HEK293 (cell line): ENCODE results near the gene BOC.

Source experiments
- CTCF ChIA-PET: fragments of 350-600 bp; formaldehyde crosslinking; extraction: SDS; loops from one replicate; lab custom pipeline; 2021; ENCODE audit warnings: antibody characterized with exemption; lab: Yijun Ruan, JAX
- POLR2A ChIA-PET: fragments of 300-600 bp; formaldehyde crosslinking; extraction: SDS; loops from one replicate; lab custom pipeline; 2020; ENCODE audit warnings: antibody characterized with exemption, inconsistent platforms; lab: Yijun Ruan, JAX
- H3K27ac ChIP-seq: fragments of 200-500 bp; sonication (Bioruptor generic); 2 replicates; pipeline ENCODE4 v1.5.1; 2014; ENCODE audit warnings: low read depth, low read length, control low read depth, inconsistent platforms; ENCODE audit errors: extremely low read depth
- H3K36me3 ChIP-seq, 2 experiments: fragments of 200-500 bp in 1 of 2; sonication (Bioruptor generic) in 1 of 2; 1 replicate in 1 of 2; 2 replicates in 1 of 2; pipeline ENCODE4 v1.5.1; 2014 to 2017; ENCODE audit warnings: inconsistent platforms in 2 of 2, low read length in 2 of 2; ENCODE audit not compliant: control insufficient read depth in 2 of 2, insufficient read depth in 1 of 2
- H3K4me1 ChIP-seq: fragments of 200-500 bp; sonication (Bioruptor generic); 2 replicates; pipeline ENCODE4 v1.5.1; 2014; ENCODE audit warnings: mild to moderate bottlenecking, low read length, inconsistent platforms; ENCODE audit not compliant: control insufficient read depth, insufficient read depth
- H3K4me3 ChIP-seq: 2 replicates; pipeline ENCODE4 v1.5.1; 2011; ENCODE audit warnings: low read depth, mild to moderate bottlenecking, control low read depth, low read length, moderate library complexity
- H3K9me3 ChIP-seq: fragments of 200-500 bp; sonication (Bioruptor generic); 2 replicates; pipeline ENCODE4 v1.5.1; 2014; ENCODE audit warnings: low read depth, low read length, inconsistent platforms; ENCODE audit not compliant: control insufficient read depth, insufficient read depth
- GLIS1 ChIP-seq: fragments of 450-650 bp; formaldehyde crosslinking; IDR thresholded peaks from 2 replicates; pipeline ENCODE4 v1.5.1; 2016; ENCODE audit warnings: missing biosample characterization, missing genetic modification characterization
- HOXC10 ChIP-seq: sonication (generic); formaldehyde crosslinking; IDR thresholded peaks from 2 replicates; pipeline ENCODE4 v1.8.1; 2023; ENCODE audit warnings: mild to moderate bottlenecking, missing genetic modification reagents
- MEIS1 ChIP-seq: sonication (generic); formaldehyde crosslinking; IDR thresholded peaks from 2 replicates; pipeline ENCODE4 v1.8.1; 2022; ENCODE audit warnings: missing genetic modification reagents, mild to moderate bottlenecking, borderline replicate concordance
- MZF1 ChIP-seq: fragments of 450-650 bp; formaldehyde crosslinking; IDR thresholded peaks from 2 replicates; pipeline ENCODE4 v1.5.1; 2017; ENCODE audit warnings: missing biosample characterization, missing genetic modification characterization, borderline replicate concordance
- SP7 ChIP-seq: fragments of 450-650 bp; formaldehyde crosslinking; IDR thresholded peaks from 2 replicates; pipeline ENCODE4 v1.5.1; 2016; ENCODE audit warnings: missing biosample characterization, missing genetic modification characterization
- TCF7L2 ChIP-seq: IDR thresholded peaks from 2 replicates; pipeline ENCODE4 v1.6.1; 2011; ENCODE audit warnings: low read depth, mild to moderate bottlenecking, inconsistent platforms, low read length, moderate library complexity, borderline replicate concordance
- ZBTB17 ChIP-seq: fragments of 450-650 bp; formaldehyde crosslinking; IDR thresholded peaks from 2 replicates; pipeline ENCODE4 v1.5.1; 2016; ENCODE audit warnings: missing biosample characterization, missing genetic modification characterization
- ZFHX2 ChIP-seq: fragments of 450-650 bp; formaldehyde crosslinking; conservative IDR thresholded peaks from 2 replicates; pipeline ENCODE4 v1.5.1; 2016; ENCODE audit warnings: missing biosample characterization, missing genetic modification characterization
- ZFP3 ChIP-seq: fragments of 450-650 bp; formaldehyde crosslinking; IDR thresholded peaks from 2 replicates; pipeline ENCODE4 v1.5.1; 2016; ENCODE audit warnings: low read depth, missing biosample characterization, missing genetic modification characterization
- ZIC2 ChIP-seq: fragments of 450-650 bp; formaldehyde crosslinking; IDR thresholded peaks from 2 replicates; pipeline ENCODE4 v1.5.1; 2016; ENCODE audit warnings: missing biosample characterization, missing genetic modification characterization
- ZNF140 ChIP-seq: fragments of 450-650 bp; formaldehyde crosslinking; IDR thresholded peaks from 2 replicates; pipeline ENCODE4 v1.5.1; 2016; ENCODE audit warnings: missing biosample characterization, missing genetic modification characterization
- ZNF37A ChIP-seq: fragments of 450-650 bp; IDR thresholded peaks from 2 replicates; pipeline ENCODE4 v1.5.1; 2018; ENCODE audit warnings: missing biosample characterization, missing genetic modification characterization
- ZNF510 ChIP-seq: fragments of 450-650 bp; formaldehyde crosslinking; IDR thresholded peaks from 2 replicates; pipeline ENCODE4 v1.5.1; 2018; ENCODE audit warnings: mild to moderate bottlenecking, missing genetic modification characterization, missing biosample characterization; ENCODE audit not compliant: insufficient replicate concordance
- ZNF600 ChIP-seq: fragments of 450-650 bp; formaldehyde crosslinking; IDR thresholded peaks from 2 replicates; pipeline ENCODE4 v1.5.1; 2016; ENCODE audit warnings: missing biosample characterization, missing genetic modification characterization
- ZNF621 ChIP-seq: fragments of 450-650 bp; formaldehyde crosslinking; IDR thresholded peaks from 2 replicates; pipeline ENCODE4 v1.5.1; 2017; ENCODE audit warnings: missing biosample characterization, missing genetic modification characterization
- ZNF629 ChIP-seq: fragments of 450-650 bp; formaldehyde crosslinking; IDR thresholded peaks from 2 replicates; pipeline ENCODE4 v1.5.1; 2017; ENCODE audit warnings: missing biosample characterization, missing genetic modification characterization
- ZNF776 ChIP-seq: fragments of 450-650 bp; formaldehyde crosslinking; IDR thresholded peaks from 2 replicates; pipeline ENCODE4 v1.5.0; 2017; ENCODE audit warnings: missing biosample characterization, missing genetic modification characterization, borderline replicate concordance
- ZNF837 ChIP-seq: fragments of 450-650 bp; formaldehyde crosslinking; IDR thresholded peaks from 2 replicates; pipeline ENCODE4 v1.5.1; 2016; ENCODE audit warnings: missing biosample characterization, missing genetic modification characterization
- ZSCAN23 ChIP-seq: fragments of 450-650 bp; formaldehyde crosslinking; IDR thresholded peaks from 2 replicates; pipeline ENCODE4 v1.5.1; 2016; ENCODE audit warnings: missing biosample characterization, missing genetic modification characterization
- ZSCAN30 ChIP-seq: fragments of 450-650 bp; IDR thresholded peaks from 2 replicates; pipeline ENCODE4 v1.5.1; 2018; ENCODE audit warnings: missing biosample characterization, mild to moderate bottlenecking, missing genetic modification characterization, moderate library complexity
- TF ChIP-seq, protein P1 (sequence below): fragments of 450-650 bp; formaldehyde crosslinking; IDR thresholded peaks from 2 replicates; pipeline ENCODE4 v1.5.1; 2016; ENCODE audit warnings: missing biosample characterization, missing genetic modification characterization
- TF ChIP-seq, protein P2 (sequence below): fragments of 450-650 bp; formaldehyde crosslinking; IDR thresholded peaks from 2 replicates; pipeline ENCODE4 v1.5.1; 2017; ENCODE audit warnings: missing biosample characterization, missing genetic modification characterization

Gene BOC

DNA sequence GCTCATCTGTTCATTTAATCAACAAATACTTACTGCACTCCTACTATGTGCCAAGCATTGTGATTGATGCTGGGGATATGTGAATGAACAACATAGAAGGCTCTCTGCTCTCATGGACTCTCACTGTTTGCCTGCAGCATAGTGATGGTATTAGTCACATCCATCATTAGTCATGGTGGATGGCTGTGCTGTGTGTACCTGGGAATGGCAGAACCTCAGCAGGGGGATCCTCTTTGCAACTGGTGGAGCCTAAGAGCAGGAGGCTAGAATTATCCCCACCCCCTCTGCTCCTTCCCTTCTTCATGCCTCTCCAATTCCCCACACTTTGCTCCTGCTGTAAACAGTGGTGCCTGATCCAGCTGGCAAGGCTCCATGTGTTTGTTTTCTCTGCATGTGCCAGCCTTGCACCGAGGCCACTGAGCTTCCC, 20.5 kb downstream of the BOC start:
- H3K27ac ChIP-seq, result no peak overlapping the region
- H3K4me1 ChIP-seq, result 0 out of 2 replicates have a peak, but pooled peaks cover 3% of the 10 kb centered on the region
- TF ChIP-seq SP7 (tag by site-specific recombination), result peak; percentile 70
- TF ChIP-seq ZFHX2 (tag by site-specific recombination), result no peak
- no peak for TF ChIP-seq ZNF510
- TF ChIP-seq MZF1 (tag by site-specific recombination), result peak; percentile 70
- TF ChIP-seq ZNF600 (tag by site-specific recombination), result peak; percentile 62; the same call in 1 of the 2 replicates
- no peak for TF ChIP-seq ZNF776 (tag by site-specific recombination)
- no peak for TF ChIP-seq MEIS1 (CRISPR knock-in tag)
- TF ChIP-seq GLIS1 (tag by site-specific recombination), result peak; percentile 83
- TF ChIP-seq ZNF140 (tag by site-specific recombination), result no peak
- TF ChIP-seq HOXC10 (CRISPR knock-in tag), result no peak
- no peak for TF ChIP-seq ZNF629
- TF ChIP-seq ZIC2, result peak; percentile 63
- TF ChIP-seq ZSCAN23, result no peak
- TF ChIP-seq, protein P1, sequence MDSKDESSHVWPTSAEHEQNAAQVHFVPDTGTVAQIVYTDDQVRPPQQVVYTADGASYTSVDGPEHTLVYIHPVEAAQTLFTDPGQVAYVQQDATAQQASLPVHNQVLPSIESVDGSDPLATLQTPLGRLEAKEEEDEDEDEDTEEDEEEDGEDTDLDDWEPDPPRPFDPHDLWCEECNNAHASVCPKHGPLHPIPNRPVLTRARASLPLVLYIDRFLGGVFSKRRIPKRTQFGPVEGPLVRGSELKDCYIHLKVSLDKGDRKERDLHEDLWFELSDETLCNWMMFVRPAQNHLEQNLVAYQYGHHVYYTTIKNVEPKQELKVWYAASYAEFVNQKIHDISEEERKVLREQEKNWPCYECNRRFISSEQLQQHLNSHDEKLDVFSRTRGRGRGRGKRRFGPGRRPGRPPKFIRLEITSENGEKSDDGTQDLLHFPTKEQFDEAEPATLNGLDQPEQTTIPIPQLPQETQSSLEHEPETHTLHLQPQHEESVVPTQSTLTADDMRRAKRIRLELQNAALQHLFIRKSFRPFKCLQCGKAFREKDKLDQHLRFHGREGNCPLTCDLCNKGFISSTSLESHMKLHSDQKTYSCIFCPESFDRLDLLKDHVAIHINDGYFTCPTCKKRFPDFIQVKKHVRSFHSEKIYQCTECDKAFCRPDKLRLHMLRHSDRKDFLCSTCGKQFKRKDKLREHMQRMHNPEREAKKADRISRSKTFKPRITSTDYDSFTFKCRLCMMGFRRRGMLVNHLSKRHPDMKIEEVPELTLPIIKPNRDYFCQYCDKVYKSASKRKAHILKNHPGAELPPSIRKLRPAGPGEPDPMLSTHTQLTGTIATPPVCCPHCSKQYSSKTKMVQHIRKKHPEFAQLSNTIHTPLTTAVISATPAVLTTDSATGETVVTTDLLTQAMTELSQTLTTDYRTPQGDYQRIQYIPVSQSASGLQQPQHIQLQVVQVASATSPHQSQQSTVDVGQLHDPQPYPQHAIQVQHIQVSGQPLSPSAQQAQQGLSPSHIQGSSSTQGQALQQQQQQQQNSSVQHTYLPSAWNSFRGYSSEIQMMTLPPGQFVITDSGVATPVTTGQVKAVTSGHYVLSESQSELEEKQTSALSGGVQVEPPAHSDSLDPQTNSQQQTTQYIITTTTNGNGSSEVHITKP, result peak; percentile 92
- TF ChIP-seq ZNF37A (tag by site-specific recombination), result no peak
- TF ChIP-seq TCF7L2, result no peak
- no peak for TF ChIP-seq ZFP3 (tag by site-specific recombination)
- TF ChIP-seq ZBTB17 (tag by site-specific recombination), result peak; percentile 31; the same call in 1 of the 2 replicates
- no peak for TF ChIP-seq ZSCAN30
- TF ChIP-seq ZNF837 (tag by site-specific recombination), result no peak
- no peaks in the 10 kb centered on the region for H3K9me3 ChIP-seq
- ChIA-PET POLR2A (interaction anchor here (0.5 kb wide), 1 partner anchor 464 kb away, joined by 3 read pairs; no protein-coding TSS in a partner anchor), CTCF (interaction anchor here (0.6 kb wide), 1 partner anchor 1503 kb away, joined by 3 read pairs; no protein-coding TSS in a partner anchor)
- no peaks in the 10 kb centered on the region for H3K36me3 ChIP-seq
- H3K4me3 ChIP-seq, result no peak overlapping the region

DNA sequence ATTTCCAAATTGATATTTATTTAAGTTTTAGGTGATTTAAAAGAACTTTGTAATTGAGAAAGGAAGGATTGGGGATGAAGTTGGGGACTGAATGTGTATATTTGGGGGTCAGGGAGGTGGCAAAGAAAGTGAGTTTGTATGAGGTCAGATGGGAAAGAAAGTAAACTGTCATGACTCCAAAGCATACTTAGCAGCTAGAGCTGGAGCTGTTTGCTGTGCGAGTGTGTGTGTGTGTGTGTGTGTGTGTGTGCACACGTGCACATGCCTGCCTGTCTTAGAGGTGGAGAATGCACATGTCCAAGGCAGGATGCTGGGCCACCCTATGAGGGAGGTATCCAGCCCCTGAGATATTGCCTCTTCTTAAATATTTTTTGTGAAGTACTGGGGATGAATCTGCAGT, 21.0 kb downstream of the BOC start:
- no peak overlapping the region for H3K4me3 ChIP-seq
- H3K36me3 ChIP-seq, result no peaks in the 10 kb centered on the region
- no peak for TF ChIP-seq ZNF621 (tag by site-specific recombination)
- TF ChIP-seq, protein P2, sequence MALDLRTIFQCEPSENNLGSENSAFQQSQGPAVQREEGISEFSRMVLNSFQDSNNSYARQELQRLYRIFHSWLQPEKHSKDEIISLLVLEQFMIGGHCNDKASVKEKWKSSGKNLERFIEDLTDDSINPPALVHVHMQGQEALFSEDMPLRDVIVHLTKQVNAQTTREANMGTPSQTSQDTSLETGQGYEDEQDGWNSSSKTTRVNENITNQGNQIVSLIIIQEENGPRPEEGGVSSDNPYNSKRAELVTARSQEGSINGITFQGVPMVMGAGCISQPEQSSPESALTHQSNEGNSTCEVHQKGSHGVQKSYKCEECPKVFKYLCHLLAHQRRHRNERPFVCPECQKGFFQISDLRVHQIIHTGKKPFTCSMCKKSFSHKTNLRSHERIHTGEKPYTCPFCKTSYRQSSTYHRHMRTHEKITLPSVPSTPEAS (tag by site-specific recombination), result peak; percentile 74
- TF ChIP-seq, all 188 proteins: peak for 1
- no peak overlapping the region for H3K27ac ChIP-seq
- CTCF ChIA-PET, result no interaction called here
- H3K9me3 ChIP-seq, result no peaks in the 10 kb centered on the region
- H3K4me1 ChIP-seq, result 0 out of 2 replicates have a peak, but pooled peaks cover 3% of the 10 kb centered on the region
- POLR2A ChIA-PET, result interaction anchor here (0.5 kb wide), 1 partner anchor 463 kb away, joined by 3 read pairs; no protein-coding TSS in a partner anchor
